ENCODE data around the gene ZNF419.
A peak's percentile ranks its signal among the peaks of the same experiment; 100 is the strongest.
"Not testable (repeated sequence)": the region's sequence is repeated elsewhere in the genome, so short reads cannot be mapped to it uniquely, and the experiment has no call there.

The ZNF419 gene

GRCh38 chr19:57487477-57488298 is at the start of gene ZNF419:
ZNF419 (plus strand) TSS chr19:57487750; CDS start chr19:57487951, 201 bp downstream.
- peak; percentile 91 for DNase-seq

DNA sequence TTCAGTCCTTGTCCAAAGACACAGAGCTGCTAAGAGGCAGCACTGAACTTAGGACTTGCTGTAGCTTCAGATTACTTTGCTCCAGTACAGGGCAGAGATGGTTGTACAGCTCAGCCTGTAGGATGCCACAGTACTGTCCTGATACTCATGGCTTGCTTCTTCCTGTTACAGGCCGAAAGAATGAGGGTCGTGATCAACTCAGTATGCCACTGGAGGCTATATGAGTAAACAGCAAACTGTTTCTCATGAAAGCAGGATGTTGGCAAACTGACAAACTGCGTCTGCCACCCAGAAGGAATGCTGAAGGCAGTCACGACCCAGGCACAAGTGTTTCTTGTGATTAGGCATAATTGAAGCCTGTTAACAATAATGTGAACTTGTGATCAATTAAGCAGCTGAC is 49.6 kb upstream of the ZNF419 start:
- DNase-seq = no peak

DNA sequence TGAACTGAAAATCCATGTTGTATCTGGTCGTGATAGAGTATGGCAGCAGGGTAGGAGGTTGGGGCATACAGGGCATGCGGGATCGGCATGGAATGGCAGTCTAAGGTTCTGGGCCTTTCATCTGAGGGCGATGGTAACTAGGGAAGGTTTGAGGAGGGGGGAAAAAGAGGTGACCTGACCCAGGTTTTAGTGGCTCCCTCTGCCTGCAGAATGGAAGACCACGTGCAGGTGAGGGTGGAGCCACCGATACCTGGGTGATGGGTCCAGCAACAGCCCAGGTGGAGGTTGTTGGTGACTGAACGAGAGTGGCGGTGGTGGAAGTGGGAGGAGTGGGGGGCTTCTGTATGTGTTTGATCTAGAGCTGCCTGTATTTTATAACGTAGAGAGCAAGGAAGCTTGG is 48.6 kb upstream of the ZNF419 start:
- no peak for DNase-seq

- DNase-seq = no peak
Measured at GRCh38 chr19:57441979-57442752, 45.4 kb upstream of the ZNF419 start.

DNA sequence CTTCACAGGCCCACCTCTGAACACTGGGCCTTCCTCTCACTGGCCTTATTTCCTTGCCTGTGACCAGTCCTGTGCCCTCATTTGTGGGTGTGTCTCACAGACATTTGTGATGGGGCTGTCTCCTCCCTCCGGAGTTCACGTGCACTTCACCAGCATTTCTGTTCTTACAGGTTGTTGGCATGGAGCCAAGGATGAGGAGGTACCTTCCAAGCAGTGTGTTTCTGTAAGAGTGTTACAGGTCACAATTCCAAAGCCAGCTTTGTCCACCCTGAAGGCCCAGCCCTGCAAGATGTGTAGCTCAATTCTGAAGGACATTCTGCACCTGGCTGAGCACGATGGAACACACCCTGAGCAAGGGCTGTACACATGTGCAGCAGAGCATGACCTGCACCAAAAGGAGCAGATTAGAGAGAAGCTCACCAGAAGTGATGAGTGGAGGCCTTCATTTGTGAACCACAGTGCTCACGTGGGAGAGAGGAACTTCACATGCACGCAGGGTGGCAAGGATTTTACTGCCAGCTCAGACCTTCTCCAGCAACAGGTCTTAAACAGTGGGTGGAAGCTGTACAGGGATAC is 44.3 kb upstream of the ZNF419 start:
- DNase-seq = no peak

DNA sequence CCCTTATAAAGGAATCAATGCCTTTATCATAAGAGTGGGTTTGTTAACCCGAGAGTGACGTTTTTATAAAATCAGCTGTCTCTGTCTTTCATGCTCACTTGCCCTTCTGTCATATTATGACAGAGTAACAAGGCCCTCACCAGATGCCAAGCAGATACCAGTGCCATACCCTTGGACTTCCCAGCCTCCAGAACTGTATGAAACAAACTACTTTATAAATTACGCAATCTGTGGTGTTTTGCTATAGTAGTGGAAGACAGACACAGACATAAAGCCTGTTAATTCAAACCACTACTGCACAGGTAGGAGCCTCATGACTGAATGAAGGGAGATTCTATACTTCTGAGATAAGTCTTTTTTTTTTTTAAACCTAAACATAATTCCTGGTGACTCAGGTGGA is 35.2 kb upstream of the ZNF419 start:
- DNase-seq = no peak

DNA sequence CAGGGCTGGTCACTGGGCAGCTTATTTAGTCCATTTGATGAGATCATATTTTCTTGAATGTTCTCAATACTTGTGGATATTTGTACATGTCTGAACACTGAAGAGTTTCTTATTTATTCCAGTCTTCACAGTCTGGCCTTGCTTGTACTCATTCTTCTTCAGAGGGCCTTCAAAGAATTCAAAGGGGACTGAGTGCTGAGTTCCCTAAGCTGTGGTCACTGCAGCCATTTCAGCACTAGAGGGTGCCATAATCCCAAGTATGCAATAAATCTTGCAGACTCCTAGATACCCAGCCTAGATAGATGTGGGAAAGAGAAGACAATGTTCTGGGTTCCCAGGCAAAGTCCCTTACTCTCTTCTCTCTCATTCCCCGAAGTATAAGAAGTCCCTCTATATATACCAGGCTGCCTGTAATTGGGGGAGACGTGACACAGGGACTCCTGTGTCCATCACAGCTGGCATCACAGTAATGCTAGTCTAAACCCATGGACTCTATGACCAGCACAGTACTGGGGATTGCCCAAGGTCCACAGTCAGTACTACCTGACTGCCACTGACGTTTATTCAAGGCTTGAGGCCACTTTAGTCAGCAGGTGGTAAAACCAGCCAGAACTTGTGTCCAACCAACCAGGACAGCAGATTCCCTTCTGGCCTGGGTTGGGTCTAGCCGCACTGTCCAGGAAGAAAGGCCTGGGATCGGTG is 21.7 kb upstream of the ZNF419 start:
- DNase-seq = peak; percentile 62

- no peak for DNase-seq
Measured at GRCh38 chr19:57466489-57466888, 21.1 kb upstream of the ZNF419 start.

GRCh38 chr19:57473646-57474045 is 13.9 kb upstream of the ZNF419 start:
- no peak for DNase-seq

DNA sequence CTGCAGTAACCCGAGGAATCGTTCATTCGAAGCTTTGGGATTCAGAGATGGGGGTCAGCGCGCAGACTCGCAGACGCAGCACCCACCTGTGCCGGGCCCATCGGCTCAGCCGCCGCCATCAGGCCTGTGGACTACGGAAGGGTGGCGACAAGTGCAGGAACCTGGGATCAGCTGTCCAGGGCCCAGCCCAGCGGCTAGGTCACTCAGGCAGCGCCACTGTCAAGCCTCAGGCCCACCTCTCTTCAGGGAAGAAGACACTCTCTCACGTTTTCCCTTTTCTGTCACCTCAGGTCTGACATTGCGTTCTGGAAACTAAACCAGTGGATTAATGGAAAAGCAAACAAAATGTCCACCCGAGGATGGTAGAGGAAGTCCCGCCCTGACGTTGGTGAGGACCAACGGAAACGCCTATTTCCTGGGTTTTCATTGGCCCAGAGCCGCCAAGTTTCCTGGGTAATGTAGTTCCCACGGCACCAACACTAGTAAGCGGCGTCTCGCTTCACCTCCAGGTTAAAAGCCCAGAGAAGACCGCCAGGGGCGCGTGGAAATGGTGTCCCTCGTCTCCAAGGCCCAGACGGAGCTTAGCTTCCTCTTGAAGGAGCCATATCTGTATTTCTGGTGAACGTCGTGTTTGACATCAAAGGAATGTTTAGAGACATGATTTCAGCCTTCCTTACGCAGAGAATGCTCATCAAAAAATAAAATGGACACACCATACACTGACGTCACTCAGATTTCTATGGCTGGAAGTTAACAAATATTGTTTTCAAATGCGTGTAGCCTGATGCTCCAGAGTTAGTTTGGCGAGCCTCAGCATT is 10.2 kb upstream of the ZNF419 start, which contains the start of gene ZNF772:
Gene ZNF772 (minus strand): TSS at position 376 of the 818 bp plus-strand sequence. CDS start 257 bp downstream, at position 119.
- peak; percentile 60 for DNase-seq

DNA sequence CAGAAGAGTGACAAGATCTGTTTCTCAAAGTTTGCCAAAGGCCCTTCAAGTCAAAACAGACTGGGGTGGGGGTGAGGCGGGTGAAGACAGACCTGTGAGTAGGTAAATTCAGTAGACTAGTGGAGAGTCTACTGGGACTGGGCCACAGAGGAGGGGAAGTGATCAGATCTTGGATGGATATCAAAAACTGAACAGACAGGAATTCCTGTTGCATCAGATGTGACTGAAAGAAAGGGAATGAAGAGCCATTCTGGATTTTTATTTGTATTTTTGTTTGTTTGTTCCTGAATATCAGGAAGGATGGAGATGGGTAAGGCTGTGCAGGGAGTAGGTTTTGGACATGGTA is 722 bp downstream of the ZNF419 start:
- DNase-seq = not testable (repeated sequence)

GRCh38 chr19:57499332-57499679 is 11.8 kb downstream of the ZNF419 start:
- not testable (repeated sequence) for DNase-seq

- DNase-seq = peak; percentile 61
Measured at GRCh38 chr19:57499680-57500395, 12.3 kb downstream of the ZNF419 start, which contains the start of gene ZNF773. ZNF773 (plus strand) TSS chr19:57499938; CDS start chr19:57500081, 143 bp downstream.

GRCh38 chr19:57500400-57500799 is 12.8 kb downstream of the ZNF419 start:
- DNase-seq = not testable (repeated sequence)

DNA sequence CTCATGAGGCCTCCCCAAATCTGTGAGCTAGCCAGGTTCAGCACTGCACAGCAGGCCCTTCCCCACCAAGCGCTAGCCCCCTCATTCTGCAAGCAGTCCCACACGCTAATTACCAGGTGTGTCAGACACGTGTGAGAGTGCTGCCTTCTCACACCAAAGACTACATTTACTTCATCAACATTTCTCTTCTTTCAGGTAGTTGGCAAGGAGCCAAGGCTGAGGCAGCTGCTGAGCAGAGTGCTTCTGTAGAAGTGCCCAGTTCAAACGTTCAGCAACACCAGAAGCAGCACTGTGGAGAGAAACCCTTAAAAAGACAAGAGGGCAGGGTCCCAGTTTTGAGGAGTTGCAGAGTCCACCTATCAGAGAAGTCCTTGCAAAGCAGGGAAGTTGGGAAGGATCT is 18.6 kb downstream of the ZNF419 start:
- peak; percentile 26 for DNase-seq

DNA sequence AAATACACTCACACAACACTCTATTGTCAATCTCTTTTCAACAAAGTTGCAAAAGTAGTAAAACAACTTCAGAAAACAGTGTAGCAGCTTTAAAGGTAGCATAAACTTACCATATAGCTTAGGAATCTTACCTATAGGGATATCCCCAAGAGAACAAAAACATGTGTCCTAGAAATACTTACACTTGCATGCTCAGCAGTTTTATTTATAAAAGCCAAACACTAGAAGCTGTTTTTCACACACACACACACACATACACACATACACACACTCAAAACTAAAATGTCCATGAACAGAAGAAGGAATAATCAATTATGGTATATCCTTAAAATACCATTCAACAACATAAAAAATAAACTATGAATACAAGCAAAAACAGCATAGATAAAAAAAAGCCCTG is 23.9 kb downstream of the ZNF419 start:
- no peak for DNase-seq

DNA sequence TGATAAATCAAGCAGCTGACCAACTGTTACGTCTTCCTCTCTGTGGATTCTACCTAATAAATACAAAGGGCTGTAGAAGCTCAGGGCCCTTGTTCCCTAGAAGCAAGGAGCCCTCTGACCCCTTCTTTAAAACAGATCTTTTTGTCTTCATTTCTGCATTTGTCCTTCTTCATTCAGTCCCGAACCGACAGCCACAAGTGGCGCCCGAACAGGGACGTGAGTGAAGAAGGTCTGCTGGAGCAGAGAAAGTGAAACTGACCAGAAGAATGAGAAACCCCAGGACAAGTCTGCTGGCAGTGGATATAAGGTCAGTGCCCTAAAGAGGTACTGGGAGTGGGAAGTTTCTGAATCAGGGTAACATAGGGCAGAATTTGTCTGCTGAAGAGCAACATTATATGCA is 25.3 kb downstream of the ZNF419 start:
- DNase-seq = no peak

GRCh38 chr19:57515255-57515654 is 27.7 kb downstream of the ZNF419 start:
- no peak for DNase-seq

- DNase-seq = not testable (repeated sequence)
Measured at GRCh38 chr19:57518021-57518420, 30.5 kb downstream of the ZNF419 start.

- DNase-seq = peak; percentile 96
Measured at GRCh38 chr19:57527136-57527881, 39.8 kb downstream of the ZNF419 start, which contains the start of gene ZNF549. ZNF549 (plus strand) TSS chr19:57527356; CDS start chr19:57527574, 218 bp downstream.

All from NCI-H1105 treated with DMSO at 0.1 percent for 48 hours (cell line).